GM18867 (cell line): ENCODE data around the gene NID2.
A peak's percentile ranks its signal among the peaks of the same experiment; 100 is the strongest.

Experiments used
- ATAC-seq: cut with Tn5 transposase; IDR thresholded peaks from one replicate; pipeline ENCODE4 v1.9.1; 2021; ENCODE audit warnings: mild to moderate bottlenecking, moderate library complexity; ENCODE audit not compliant: unreplicated experiment

Gene NID2

GRCh38 chr14:52005625-52006024 is 63.2 kb downstream of the NID2 start:
- ATAC-seq, result no peak

GRCh38 chr14:52003324-52003723 is 65.5 kb downstream of the NID2 start:
- no peak for ATAC-seq

GRCh38 chr14:52002542-52002941 is 66.3 kb downstream of the NID2 start:
- ATAC-seq, result no peak

DNA sequence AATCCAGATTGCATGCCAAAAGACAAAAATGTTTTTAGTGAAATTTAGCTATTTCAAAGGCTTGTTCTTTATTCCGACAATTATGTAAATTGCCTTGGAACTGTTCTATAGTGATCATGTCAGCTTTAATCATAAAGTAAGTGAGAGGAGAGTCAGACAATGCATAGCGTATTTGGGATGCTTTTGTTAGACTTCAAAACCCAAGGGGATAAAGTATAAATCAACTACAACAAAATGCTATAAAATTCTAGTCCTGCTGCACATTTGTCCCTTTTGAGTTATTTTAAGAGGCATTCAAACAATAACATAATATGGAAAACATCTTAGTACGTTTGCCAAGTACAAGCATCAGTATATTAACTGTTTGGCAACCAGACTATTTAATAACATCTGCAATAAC is 68.2 kb downstream of the NID2 start:
- no peak for ATAC-seq

- no peak for ATAC-seq
Observed at GRCh38 chr14:52000019-52000582, 68.8 kb downstream of the NID2 start.

- ATAC-seq, result no peak
Observed at GRCh38 chr14:51999084-51999483, 69.8 kb downstream of the NID2 start.

- no peak for ATAC-seq
Observed at GRCh38 chr14:51998348-51998747, 70.5 kb downstream of the NID2 start.

DNA sequence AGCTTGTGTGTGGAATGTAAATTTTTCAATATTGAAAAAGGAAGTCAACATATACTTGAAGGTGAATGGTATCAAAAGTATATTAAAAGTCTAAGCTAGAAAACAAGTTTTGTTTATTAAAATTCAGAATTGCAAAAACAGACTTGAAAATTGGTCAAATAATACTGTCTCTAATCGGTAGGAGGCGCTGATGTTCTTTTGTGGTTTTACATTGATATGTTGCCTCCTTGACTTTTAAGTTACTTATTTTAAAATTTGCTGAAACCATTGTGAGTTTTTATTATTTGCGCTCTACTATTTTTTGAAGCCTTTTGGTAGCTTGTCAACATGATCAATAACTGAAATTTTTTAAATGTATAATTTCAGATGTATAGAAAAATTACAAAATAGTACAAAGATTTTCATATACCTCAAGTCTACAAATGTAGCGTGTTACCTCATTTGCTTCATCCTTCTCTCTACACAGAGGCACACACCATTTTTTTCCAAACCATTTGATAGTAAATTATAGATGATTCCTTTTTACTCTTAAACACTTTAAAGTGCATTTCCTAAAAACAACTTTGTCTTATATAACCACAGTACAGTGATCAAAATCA is 72.6 kb downstream of the NID2 start:
- no peak for ATAC-seq

- no peak for ATAC-seq
Observed at GRCh38 chr14:51993285-51993920, 75.5 kb downstream of the NID2 start.

DNA sequence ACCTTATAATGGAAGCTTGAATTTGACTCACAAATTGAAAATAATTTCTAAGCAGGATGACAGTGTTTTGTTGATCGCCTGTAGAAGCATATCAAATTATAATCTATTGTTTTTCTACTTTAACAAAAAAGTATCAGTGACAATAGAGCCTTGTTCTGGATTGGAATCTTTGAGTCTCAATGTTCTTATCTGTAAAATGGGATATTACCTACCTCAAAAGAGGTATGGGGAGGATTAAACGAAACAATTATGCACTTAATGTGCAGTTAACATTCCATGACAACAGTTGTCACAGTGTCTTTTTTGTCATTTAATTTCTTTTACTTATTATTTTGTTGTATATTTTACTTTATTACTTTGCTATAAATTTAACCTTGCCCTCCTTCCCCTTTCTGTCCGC is 78.4 kb downstream of the NID2 start:
- ATAC-seq, result no peak

- ATAC-seq, result peak; percentile 92
Observed at GRCh38 chr14:51989293-51990234, 79.3 kb downstream of the NID2 start, which contains the start of gene RTRAF. Gene RTRAF (plus strand): TSS chr14:51989546. CDS start chr14:51989640, 94 bp downstream.

- ATAC-seq, result no peak
Observed at GRCh38 chr14:51988221-51988620, 80.6 kb downstream of the NID2 start.

DNA sequence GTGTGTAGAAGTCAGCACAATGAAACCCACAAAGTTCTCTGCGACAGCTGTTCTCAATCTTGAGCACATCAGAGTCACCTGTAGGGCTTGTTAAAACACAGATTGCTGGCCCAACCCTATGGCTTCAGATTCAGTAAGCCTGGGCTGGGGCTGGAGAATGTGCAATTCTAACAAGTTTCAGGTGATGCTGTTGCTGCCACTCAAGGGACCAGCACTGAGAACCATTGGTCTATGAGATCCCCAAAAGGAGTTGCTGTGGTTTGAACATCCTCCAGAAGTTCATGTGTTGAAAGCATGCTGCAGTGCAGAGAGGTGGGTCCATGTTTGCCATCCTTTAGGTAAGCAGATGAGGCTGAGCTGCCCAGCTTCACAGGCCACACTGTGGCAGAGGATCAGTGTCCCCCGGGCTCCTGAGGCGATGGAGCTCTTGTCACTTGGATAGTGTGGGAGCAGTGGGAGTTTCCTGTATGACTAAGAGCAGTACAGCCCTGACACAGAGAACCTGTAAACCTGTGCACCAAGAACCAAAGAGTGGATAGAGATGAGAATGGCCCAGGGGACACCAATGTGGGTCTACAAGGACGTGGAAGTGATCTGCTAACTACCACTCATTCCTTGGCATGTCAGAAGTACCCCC is 87.5 kb downstream of the NID2 start:
- ATAC-seq, result peak; percentile 59

DNA sequence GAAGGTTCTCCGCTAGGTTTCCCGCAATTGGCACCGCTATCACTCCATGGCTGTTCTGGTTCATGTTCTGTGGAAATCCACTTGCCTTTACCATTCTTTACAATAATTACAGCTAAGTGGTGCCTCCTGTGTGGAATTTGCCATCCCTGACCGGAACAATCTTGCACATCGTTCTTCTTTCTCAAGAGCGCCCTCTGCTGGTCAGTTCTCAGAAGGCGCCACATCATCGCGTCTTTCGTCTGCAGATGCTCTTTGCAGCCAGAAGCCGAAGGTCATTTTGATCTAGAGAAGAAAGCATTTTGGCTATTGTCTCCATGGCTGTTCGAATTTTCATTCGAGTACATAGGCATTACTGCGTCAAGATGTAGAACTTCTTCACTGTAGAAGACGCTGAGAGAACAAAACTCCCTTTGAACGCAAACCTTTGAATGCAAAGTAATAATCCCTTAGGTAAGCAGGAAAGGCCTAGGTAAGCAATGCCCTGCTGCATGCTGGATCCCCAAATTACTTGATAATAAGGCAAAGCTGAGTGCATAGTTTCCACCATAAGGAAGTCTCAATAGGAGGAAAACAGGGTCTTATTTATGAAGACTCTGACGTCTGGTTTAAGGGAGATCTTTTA is 89.7 kb downstream of the NID2 start:
- peak; percentile 54 for ATAC-seq

- ATAC-seq, result no peak
Observed at GRCh38 chr14:51978681-51979085, 90.2 kb downstream of the NID2 start.

GRCh38 chr14:51977075-51977474 is 91.8 kb downstream of the NID2 start:
- no peak for ATAC-seq

DNA sequence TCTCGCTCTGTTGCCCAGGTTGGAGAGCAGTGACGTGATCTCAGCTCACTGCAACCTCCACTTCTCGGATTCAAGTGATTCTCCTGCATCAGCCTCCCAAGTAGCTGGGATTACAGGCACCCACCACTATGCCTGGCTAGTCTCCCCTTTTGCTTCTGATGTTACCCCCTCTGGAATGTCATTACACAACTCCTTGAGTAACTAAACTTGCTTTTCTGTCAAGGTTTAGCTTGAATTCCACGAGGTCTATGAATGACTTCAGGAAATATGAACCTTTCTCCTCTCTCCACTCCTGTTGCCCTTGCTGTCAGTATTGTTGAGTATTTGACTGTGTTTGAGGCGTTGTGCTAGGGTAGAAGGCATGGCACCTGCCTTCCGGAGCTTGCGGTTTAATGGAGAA is 96.3 kb downstream of the NID2 start:
- ATAC-seq, result no peak

DNA sequence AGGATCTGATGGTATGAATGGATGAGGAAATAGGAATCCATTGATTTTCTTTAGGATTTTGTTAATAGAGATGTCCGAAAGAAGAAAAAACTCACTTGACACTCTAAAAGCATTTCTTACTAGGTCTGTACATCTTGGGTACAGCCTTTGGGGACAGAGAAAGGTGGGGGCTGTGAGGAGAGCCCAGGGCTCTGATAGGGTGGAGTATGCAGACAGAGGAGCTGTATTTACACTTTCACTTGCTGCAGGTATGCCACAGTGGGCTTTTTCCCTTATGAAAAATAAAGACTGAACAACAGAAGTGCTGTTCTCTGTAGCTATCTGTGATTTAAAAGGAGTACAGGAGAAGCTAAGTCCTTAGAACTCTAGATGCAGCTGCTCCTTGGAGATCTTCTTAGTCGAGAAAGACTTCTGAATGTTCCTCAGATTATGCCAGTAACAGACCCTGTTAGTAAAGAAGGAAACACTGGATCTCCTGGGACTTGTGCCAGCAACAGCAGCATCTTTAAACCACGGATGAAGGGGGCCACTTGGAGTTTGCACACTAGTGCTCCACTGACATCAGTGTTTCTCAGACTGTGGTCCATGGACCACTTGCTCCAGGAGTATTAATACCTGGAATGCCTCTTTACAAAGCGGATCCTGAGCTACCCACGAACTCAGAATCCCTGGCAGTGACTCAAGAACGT is 98.9 kb downstream of the NID2 start:
- ATAC-seq, result no peak

DNA sequence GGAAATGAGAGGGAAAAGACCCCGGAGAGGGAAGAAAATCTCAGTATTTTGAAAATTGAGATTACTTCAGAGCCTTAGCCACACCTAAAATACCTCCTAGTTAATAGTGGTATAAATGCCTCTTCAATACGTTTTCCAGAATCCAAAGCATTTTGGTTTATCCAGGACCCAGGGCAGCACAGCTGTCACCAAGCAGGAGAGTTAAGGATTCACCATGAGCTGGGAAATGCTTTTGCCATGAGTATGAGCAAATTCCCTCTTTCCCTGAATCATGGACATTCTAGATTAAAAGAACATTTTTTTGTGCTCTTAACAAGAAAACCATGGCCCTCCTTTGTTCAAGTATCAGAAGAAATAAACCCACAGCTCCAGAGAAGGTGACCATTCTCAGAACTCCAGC is 101.3 kb downstream of the NID2 start:
- ATAC-seq, result no peak

DNA sequence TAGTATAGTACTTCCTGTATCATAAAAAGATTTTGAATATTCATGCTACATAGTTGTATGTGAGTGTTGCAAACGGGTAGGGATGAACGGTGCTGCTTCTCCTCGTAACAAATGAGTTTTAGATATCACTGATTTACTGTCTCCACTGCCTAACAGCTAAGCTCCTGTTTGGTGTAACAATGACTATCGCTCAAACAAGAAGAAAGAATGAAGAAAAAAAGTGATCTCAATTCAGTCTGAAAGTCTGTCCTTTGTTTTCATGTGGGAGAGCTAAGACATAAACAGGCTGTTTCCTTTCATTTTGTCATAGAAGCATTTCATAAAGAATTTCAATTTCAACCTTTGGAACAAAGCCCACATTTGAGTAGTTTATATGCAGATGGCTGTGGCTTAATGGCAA is 105.6 kb downstream of the NID2 start:
- ATAC-seq, result no peak
